Mammary epithelial cell (primary cell): ENCODE data around the gene FUT9.

Source experiments
- CTCF ChIP-seq, 2 donors: IDR thresholded peaks in 1 of 2; conservative IDR thresholded peaks in 1 of 2; 2 replicates each; pipeline ENCODE4 v1.5.1; 2011 to 2012; ENCODE audit warnings: inconsistent platforms in 2 of 2, low read length in 2 of 2, mild to moderate bottlenecking in 2 of 2, control low read depth in 1 of 2, low read depth in 1 of 2; ENCODE audit not compliant: insufficient read depth in 1 of 2; ENCODE audit errors: extremely low read depth in 1 of 2
- EZH2 ChIP-seq: IDR thresholded peaks from 2 replicates; pipeline ENCODE4 v1.6.1; 2012; ENCODE audit warnings: low read length, inconsistent platforms, borderline replicate concordance

GRCh38 chr6:96234444-96234843 is 218.7 kb downstream of the FUT9 start:
- no peak for TF ChIP-seq CTCF (conservative IDR thresholded peaks at IDR 0.05 in 1 of 2, IDR thresholded peaks at IDR 0.05 in 1 of 2; ENCODE audit: extremely low read depth in 1 of 2, insufficient read depth in 1 of 2, low read depth in 1 of 2, low read length in 2 of 2)
- TF ChIP-seq EZH2 = no peak
